Endothelial cell of umbilical vein (primary cell): ENCODE data around the gene ARHGAP21. TPM values are rescaled to one million over a fixed set of nuclear protein-coding genes. Genes with fewer than 3 reads are reported as not detected.
A peak's percentile ranks its signal among the peaks of the same experiment; 100 is the strongest.

Source experiments
- BruUV-seq: library from RNA; stranded (reverse); fragments of 400-500 nt; replicated peaks from 2 replicates; lab custom pipeline; 2021; lab: Mats Ljungman, UMichigan
- CTCF ChIA-PET: fragments of 300-600, 350-600 bp; sonication (Branson Sonifier 250); formaldehyde crosslinking; loops from one replicate; lab custom pipeline; 2021; ENCODE audit warnings: antibody characterized with exemption, inconsistent platforms; lab: Charles Lee
- POLR2A ChIA-PET: fragments of 300-600, 350-600 bp; sonication (Branson Sonifier 250); formaldehyde crosslinking; loops from one replicate; lab custom pipeline; 2021; ENCODE audit warnings: antibody characterized with exemption, inconsistent platforms; lab: Charles Lee
- DNase-seq: peaks from one replicate; pipeline ENCODE4 v3.0.0-alpha.2; 2011; ENCODE audit warnings: low read depth, low spot score
- FAIRE-seq: peaks from 2 replicates; lab custom pipeline; 2011; peaks lifted over from hg19 to GRCh38; lab: Jason Lieb, UNC
- H2AFZ ChIP-seq: 2 replicates; pipeline ENCODE4 v1.6.0; 2012; ENCODE audit warnings: low read depth, low read length, control low read depth, inconsistent platforms
- H3K27ac ChIP-seq: 2 replicates; pipeline ENCODE4 v1.5.1; 2011; ENCODE audit warnings: low read depth, mild to moderate bottlenecking, control low read depth, low read length, moderate library complexity; ENCODE audit not compliant: insufficient read depth
- H3K27me3 ChIP-seq, 2 experiments: 2 replicates each; pipeline versions ENCODE4 v1.6.0 to v1.6.1; 2011; ENCODE audit warnings: low read length in 2 of 2, mixed read lengths in 1 of 2; ENCODE audit not compliant: control insufficient read depth in 2 of 2, insufficient read depth in 2 of 2
- H3K36me3 ChIP-seq, 2 experiments: 2 replicates in 1 of 2; 3 replicates in 1 of 2; pipeline ENCODE4 v1.5.1; 2011; ENCODE audit warnings: low read length in 2 of 2, mild to moderate bottlenecking in 1 of 2, moderate library complexity in 1 of 2; ENCODE audit not compliant: control insufficient read depth in 2 of 2, insufficient read depth in 2 of 2; ENCODE audit errors: extremely low read depth in 1 of 2
- H3K4me1 ChIP-seq: 3 replicates; pipeline ENCODE4 v1.5.1; 2011; ENCODE audit warnings: mild to moderate bottlenecking, low read length; ENCODE audit not compliant: control insufficient read depth, insufficient read depth; ENCODE audit errors: extremely low read depth
- H3K4me2 ChIP-seq: 2 replicates; pipeline ENCODE4 v1.6.1; 2011; ENCODE audit warnings: low read length, control low read depth, mixed read lengths; ENCODE audit not compliant: insufficient read depth
- H3K4me3 ChIP-seq, 3 experiments: fragments of 200-600 bp in 1 of 3; sonication (generic), shearing (Covaris generic) in 1 of 3; replicated peaks in 1 of 3; 2 replicates each; pipeline ENCODE4 v1.5.1; 2011 to 2016; ENCODE audit warnings: control low read depth in 3 of 3, low read length in 3 of 3, mild to moderate bottlenecking in 2 of 3, inconsistent platforms in 1 of 3, low read depth in 1 of 3, moderate library complexity in 1 of 3; ENCODE audit not compliant: insufficient read depth in 1 of 3
- H3K79me2 ChIP-seq: 2 replicates; pipeline ENCODE4 v1.6.0; 2012; ENCODE audit warnings: low read length, inconsistent platforms; ENCODE audit not compliant: control insufficient read depth, insufficient read depth
- H3K9ac ChIP-seq: replicated peaks from 2 replicates; pipeline ENCODE3; 2011; ENCODE audit warnings: low read length, control low read depth; ENCODE audit not compliant: insufficient read depth; ENCODE audit errors: extremely low read depth
- H3K9me1 ChIP-seq: replicated peaks from 3 replicates; pipeline ENCODE4 v1.6.0; 2011; ENCODE audit warnings: mild to moderate bottlenecking, low read length; ENCODE audit not compliant: control insufficient read depth, insufficient read depth; ENCODE audit errors: extremely low read depth
- H3K9me3 ChIP-seq: replicated peaks from 2 replicates; pipeline ENCODE4 v1.5.1; 2012; ENCODE audit warnings: low read length, inconsistent platforms; ENCODE audit not compliant: control insufficient read depth, insufficient read depth
- H4K20me1 ChIP-seq: replicated peaks from 2 replicates; pipeline ENCODE3; 2011; ENCODE audit warnings: mild to moderate bottlenecking, low read length; ENCODE audit not compliant: control insufficient read depth, insufficient read depth; ENCODE audit errors: extremely low read depth
- CTCF ChIP-seq, 2 donors: IDR thresholded peaks; 1 replicate in 1 of 2; 2 replicates in 1 of 2; pipeline ENCODE4 v1.5.1; 2011; ENCODE audit warnings: low read length in 2 of 2, mild to moderate bottlenecking in 2 of 2, moderate library complexity in 2 of 2, control low read depth in 1 of 2, inconsistent platforms in 1 of 2, low read depth in 1 of 2; ENCODE audit not compliant: insufficient read depth in 1 of 2; ENCODE audit errors: extremely low read depth in 1 of 2
- EZH2 ChIP-seq: IDR thresholded peaks from 2 replicates; pipeline ENCODE4 v1.6.1; 2012; ENCODE audit warnings: borderline replicate concordance, low read depth, mild to moderate bottlenecking, moderate library complexity, low read length, inconsistent platforms; ENCODE audit not compliant: severe bottlenecking
- FOS ChIP-seq: IDR thresholded peaks from 2 replicates; pipeline ENCODE4 v1.6.1; 2011; ENCODE audit warnings: mild to moderate bottlenecking, low read length, moderate library complexity, borderline replicate concordance; ENCODE audit not compliant: insufficient read depth
- GATA2 ChIP-seq: IDR thresholded peaks from 2 replicates; pipeline ENCODE4 v1.7.0; 2011; ENCODE audit warnings: low read depth, mild to moderate bottlenecking, moderate library complexity, mixed read lengths, low read length; ENCODE audit not compliant: insufficient read length, insufficient read depth
- JUN ChIP-seq: IDR thresholded peaks from 2 replicates; pipeline ENCODE4 v1.6.1; 2011; ENCODE audit warnings: borderline replicate concordance, low read depth; ENCODE audit not compliant: insufficient read length, insufficient read depth
- MAX ChIP-seq: IDR thresholded peaks from 2 replicates; pipeline ENCODE4 v1.6.1; 2011; ENCODE audit not compliant: insufficient read depth, insufficient read length
- MYC ChIP-seq: IDR thresholded peaks from one replicate; pipeline ENCODE4 v1.6.1; 2011; ENCODE audit warnings: mild to moderate bottlenecking, low read depth, low read length
- POLR2A ChIP-seq: IDR thresholded peaks from 2 replicates; pipeline ENCODE4 v1.6.1; 2012; ENCODE audit warnings: low read depth, mild to moderate bottlenecking, control low read depth, low read length
- POLR2AphosphoS5 ChIP-seq: IDR thresholded peaks from 2 replicates; pipeline ENCODE4 v1.6.1; 2012; ENCODE audit warnings: low read depth, mild to moderate bottlenecking, control low read depth, low read length, moderate library complexity; ENCODE audit not compliant: insufficient read depth
- dilution Hi-C: fragments of 300-500 bp; cut with MboI; formaldehyde crosslinking; loops from one replicate; pipeline ENCODE4 v1.15.0; 2019; ENCODE audit warnings: low sequenced_read_pairs; ENCODE audit not compliant: extremely low pct_ligation_motif_present
- intact Hi-C: fragments of 100-400 bp; cut with micrococcal nuclease; formaldehyde crosslinking; loops from one replicate; pipeline ENCODE4 v1.10.0; 2022
- polyA plus RNA-seq, 4 experiments: library from polyadenylated mRNA; depleted of rRNA in 3 of 4; stranded (reverse) in 3 of 4; unstranded in 1 of 4; fragments of >200 nt; gene quantifications; 2 replicates each; pipeline versions ENCODE4 v1.2.1 to v1.2.3, GENCODE V29; 2011 to 2012; ENCODE audit warnings: missing spikeins in 1 of 4
- total RNA-seq: library from RNA; stranded (reverse); gene quantifications from 2 replicates; pipeline ENCODE4 v1.2.3, GENCODE V29; 2021

The ARHGAP21 gene
- total and polyA plus RNA-seq, 2 donors (not counting 3 experiments of a cell fraction or from before 2014, with no cell fraction given) = 29.5 to 97.8 TPM

- dilution Hi-C loops = no loop called here
- H3K9me1 ChIP-seq = no peaks in the 10 kb centered on the region
Observed at GRCh38 chr10:24724381-24725228, 918 bp upstream of the ARHGAP21 start.

More at GRCh38 chr10:24724381-24725228, 918 bp upstream of the ARHGAP21 start:
- peaks cover 37% of the 10 kb centered on the region for H3K79me2 ChIP-seq
- H3K9ac ChIP-seq = peak overlapping the region; percentile 84
- CTCF ChIA-PET = interaction anchor here (0.5 to 4.3 kb wide), 9 partner anchors 9 to 923 kb away, joined by 3 to 27 read pairs (median 4); partner anchors contain the start of gene PRTFDC1
- H3K27me3 ChIP-seq = no peaks in the 10 kb centered on the region
- H3K9me3 ChIP-seq = no peaks in the 10 kb centered on the region
- H3K27ac ChIP-seq = peak overlapping the region; percentile 78
- peaks cover 12% of the 10 kb centered on the region for H4K20me1 ChIP-seq
- no peak for TF ChIP-seq JUN
- TF ChIP-seq MAX = no peak
- no peak for TF ChIP-seq MYC
- peak; percentile 94 for TF ChIP-seq POLR2A
- no peak for TF ChIP-seq CTCF (IDR thresholded peaks at IDR 0.05; ENCODE audit: extremely low read depth in 1 of 2, insufficient read depth in 1 of 2, low read depth in 1 of 2, low read length in 2 of 2)
- TF ChIP-seq EZH2 = no peak
- TF ChIP-seq FOS = no peak
- no peak for TF ChIP-seq GATA2
- TF ChIP-seq POLR2AphosphoS5 = peak; percentile 79
- intact Hi-C loops = loop anchor here (1.0 to 2.0 kb wide), 7 partner anchors 44 to 357 kb away; partner anchors contain the start of genes ENKUR, PRTFDC1 and THNSL1
- peak overlapping the region; percentile 88 for H2AFZ ChIP-seq
- peaks cover 0 to 8% of the 10 kb centered on the region in 2 experiments for H3K36me3 ChIP-seq
- DNase-seq = peak; percentile 97
- H3K4me1 ChIP-seq = peaks cover 26% of the 10 kb centered on the region
- BruUV-seq = TSS peak; percentile 19
- peak overlapping the region; percentile 50 to 95 (median 92) for H3K4me3 ChIP-seq
- peak; percentile 87 for FAIRE-seq
- H3K4me2 ChIP-seq = peak overlapping the region; percentile 96
- POLR2A ChIA-PET = interaction anchor here (1.6 kb wide), 1 partner anchor 292 kb away, joined by 6 read pairs; the partner anchor contains the start of gene THNSL1
